Neural progenitor cell (in vitro differentiated cells): Measurements from ENCODE around the gene GPR37L1. TPM values are rescaled to one million over a fixed set of nuclear protein-coding genes. Genes with fewer than 3 reads are reported as not detected.

ENCODE experiments used
- DNase-seq: peaks from one replicate; pipeline ENCODE4 v3.0.0-alpha.2; 2016; ENCODE audit warnings: low spot score
- H2AFZ ChIP-seq: fragments of 200-600 bp; sonication (generic); replicated peaks from 2 replicates; pipeline ENCODE4 v1.6.1; 2016; ENCODE audit warnings: antibody characterized with exemption
- H3F3A ChIP-seq: fragments of 200-600 bp; sonication (generic); 2 replicates; pipeline ENCODE4 v1.6.1; 2016; ENCODE audit warnings: antibody characterized with exemption, low read depth
- H3K27ac ChIP-seq: fragments of 200-600 bp; sonication (generic); 2 replicates; pipeline ENCODE4 v1.5.1; 2016; ENCODE audit warnings: mild to moderate bottlenecking
- H3K27me3 ChIP-seq: fragments of 200-600 bp; sonication (generic); 2 replicates; pipeline ENCODE4 v1.6.1; 2016; ENCODE audit warnings: mild to moderate bottlenecking, moderate library complexity
- H3K36me3 ChIP-seq: fragments of 200-600 bp; sonication (generic); 2 replicates; pipeline ENCODE4 v1.5.1; 2016
- H3K4me1 ChIP-seq: fragments of 200-600 bp; sonication (generic); 2 replicates; pipeline ENCODE4 v1.6.1; 2016; ENCODE audit warnings: mixed run types
- H3K4me2 ChIP-seq: fragments of 200-600 bp; sonication (generic); 2 replicates; pipeline ENCODE4 v1.6.1; 2016
- H3K4me3 ChIP-seq: fragments of 200-600 bp; sonication (generic); 2 replicates; pipeline ENCODE4 v1.5.1; 2016
- H3K79me2 ChIP-seq: fragments of 200-600 bp; sonication (generic); 2 replicates; pipeline ENCODE4 v1.6.1; 2016; ENCODE audit warnings: low read depth
- H3K9ac ChIP-seq: fragments of 200-600 bp; sonication (generic); 2 replicates; pipeline ENCODE4 v1.6.1; 2016
- H3K9me3 ChIP-seq: fragments of 200-600 bp; sonication (generic); 2 replicates; pipeline ENCODE4 v1.5.1; 2016; ENCODE audit warnings: low read depth
- H4K20me1 ChIP-seq: fragments of 200-600 bp; sonication (generic); 2 replicates; pipeline ENCODE4 v1.6.1; 2016; ENCODE audit warnings: low read depth
- H3K27ac Mint-ChIP-seq: 3 replicates; pipeline ENCODE4 v1.8.0; 2021; ENCODE audit warnings: mixed read lengths
- H3K27me3 Mint-ChIP-seq: 2 replicates; pipeline ENCODE4 v1.8.0; 2022; ENCODE audit warnings: low read depth, mild to moderate bottlenecking, inconsistent platforms, moderate library complexity, mixed read lengths; ENCODE audit not compliant: insufficient read depth
- H3K36me3 Mint-ChIP-seq: 3 replicates; pipeline ENCODE4 v1.8.0; 2021; ENCODE audit warnings: mixed read lengths
- H3K4me1 Mint-ChIP-seq: 3 replicates; pipeline ENCODE4 v1.8.0; 2021; ENCODE audit warnings: mixed read lengths
- H3K4me3 Mint-ChIP-seq: 3 replicates; pipeline ENCODE4 v1.8.0; 2021; ENCODE audit warnings: mild to moderate bottlenecking, moderate library complexity, mixed read lengths
- H3K9me3 Mint-ChIP-seq: 3 replicates; pipeline ENCODE4 v1.8.0; 2020; ENCODE audit warnings: mixed read lengths
- EZH2 ChIP-seq: fragments of 200-600 bp; sonication (generic); IDR thresholded peaks from 2 replicates; pipeline ENCODE4 v1.6.1; 2017; ENCODE audit warnings: antibody characterized with exemption, mild to moderate bottlenecking, moderate library complexity
- EZH2phosphoT487 ChIP-seq: fragments of 200-600 bp; sonication (generic); IDR thresholded peaks from 2 replicates; pipeline ENCODE4 v1.6.1; 2017; ENCODE audit warnings: antibody characterized with exemption
- total RNA-seq: library from RNA; depleted of rRNA; stranded (reverse); fragments of >200 nt; gene quantifications from 2 replicates; pipeline ENCODE4 v1.2.3, GENCODE V29; 2015; ENCODE audit warnings: low replicate concordance
- TF ChIP-seq, protein P1 (sequence below): fragments of 200-600 bp; sonication (generic); IDR thresholded peaks from 2 replicates; pipeline ENCODE4 v1.5.1; 2017; ENCODE audit warnings: antibody characterized with exemption, mild to moderate bottlenecking

GPR37L1 gene
- total RNA-seq: 0.06 TPM in 1 of 2 replicates, not detected in the other

- Histone ChIP-seq H2AFZ (peak within 1 kb of the TSS; percentile 52), H3K4me2 (peak within 1 kb of the TSS; percentile 19), H3K27me3 (no peaks in the 10 kb centered on the region), H3K9me3 (no peaks in the 10 kb centered on the region), H3K9ac (no peak within 1 kb of the TSS), H3K27ac (no peak within 1 kb of the TSS), H3K36me3 (no peaks in the 10 kb centered on the region), H4K20me1 (no peaks in the 10 kb centered on the region), H3K4me3 (no peak within 1 kb of the TSS), H3F3A (peaks cover 4% of the 10 kb centered on the region), H3K4me1 (peaks cover 3% of the 10 kb centered on the region), H3K79me2 (no peaks in the 10 kb centered on the region)
- peaks cover 3% of the 10 kb centered on the region for H3K4me1 Mint-ChIP-seq
- peaks cover 12% of the 10 kb centered on the region for H3K27me3 Mint-ChIP-seq
- H3K9me3 Mint-ChIP-seq: no peaks in the 10 kb centered on the region
- peak; percentile 91 for DNase-seq
- H3K27ac Mint-ChIP-seq: no peak within 1 kb of the TSS
- no peak within 1 kb of the TSS for H3K4me3 Mint-ChIP-seq
- no peaks in the 10 kb centered on the region for H3K36me3 Mint-ChIP-seq
- TF ChIP-seq EZH2phosphoT487: no peak
- TF ChIP-seq, protein P1, sequence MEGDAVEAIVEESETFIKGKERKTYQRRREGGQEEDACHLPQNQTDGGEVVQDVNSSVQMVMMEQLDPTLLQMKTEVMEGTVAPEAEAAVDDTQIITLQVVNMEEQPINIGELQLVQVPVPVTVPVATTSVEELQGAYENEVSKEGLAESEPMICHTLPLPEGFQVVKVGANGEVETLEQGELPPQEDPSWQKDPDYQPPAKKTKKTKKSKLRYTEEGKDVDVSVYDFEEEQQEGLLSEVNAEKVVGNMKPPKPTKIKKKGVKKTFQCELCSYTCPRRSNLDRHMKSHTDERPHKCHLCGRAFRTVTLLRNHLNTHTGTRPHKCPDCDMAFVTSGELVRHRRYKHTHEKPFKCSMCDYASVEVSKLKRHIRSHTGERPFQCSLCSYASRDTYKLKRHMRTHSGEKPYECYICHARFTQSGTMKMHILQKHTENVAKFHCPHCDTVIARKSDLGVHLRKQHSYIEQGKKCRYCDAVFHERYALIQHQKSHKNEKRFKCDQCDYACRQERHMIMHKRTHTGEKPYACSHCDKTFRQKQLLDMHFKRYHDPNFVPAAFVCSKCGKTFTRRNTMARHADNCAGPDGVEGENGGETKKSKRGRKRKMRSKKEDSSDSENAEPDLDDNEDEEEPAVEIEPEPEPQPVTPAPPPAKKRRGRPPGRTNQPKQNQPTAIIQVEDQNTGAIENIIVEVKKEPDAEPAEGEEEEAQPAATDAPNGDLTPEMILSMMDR: peak; percentile 71
These were observed at the start of gene GPR37L1 for GRCh38 chr1:202122639-202123335. GPR37L1 (plus strand) TSS chr1:202122917; CDS start chr1:202122964, 47 bp downstream.

DNA sequence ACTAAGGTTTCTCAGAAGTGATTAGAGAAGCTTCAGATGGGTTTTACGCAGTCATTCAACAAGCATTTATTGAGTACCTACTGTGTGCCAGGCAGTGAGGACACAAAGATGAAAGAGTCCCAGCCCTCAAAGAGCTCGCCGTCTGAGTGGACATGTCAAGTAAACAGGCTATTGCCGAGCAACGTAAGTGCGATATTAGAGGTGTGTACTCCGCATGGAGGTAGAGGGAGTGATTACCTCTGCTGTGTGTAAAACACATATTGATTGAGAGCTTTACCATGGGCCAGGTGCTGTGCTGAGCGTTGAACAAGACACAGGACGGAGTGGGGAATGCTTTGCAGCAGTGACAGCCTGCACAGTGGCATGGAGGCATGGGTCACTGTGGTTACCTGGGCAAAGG, 49.5 kb upstream of the GPR37L1 start:
- no peak overlapping the region for H3K27ac ChIP-seq
- TF ChIP-seq, protein P1: no peak
- TF ChIP-seq EZH2phosphoT487: no peak
- no peak for TF ChIP-seq EZH2
- Mint-ChIP-seq H3K27me3 (peaks cover 4% of the 10 kb centered on the region), H3K4me3 (no peak overlapping the region), H3K36me3 (no peaks in the 10 kb centered on the region), H3K27ac (no peak overlapping the region), H3K4me1 (peaks cover 15% of the 10 kb centered on the region), H3K9me3 (no peaks in the 10 kb centered on the region)
- H3F3A ChIP-seq: peaks cover 10% of the 10 kb centered on the region
- no peak overlapping the region for H3K9ac ChIP-seq
- H3K9me3 ChIP-seq: no peaks in the 10 kb centered on the region
- H3K79me2 ChIP-seq: no peaks in the 10 kb centered on the region
- H3K36me3 ChIP-seq: no peaks in the 10 kb centered on the region
- H4K20me1 ChIP-seq: no peaks in the 10 kb centered on the region
- H3K27me3 ChIP-seq: no peaks in the 10 kb centered on the region
- no peak overlapping the region for H3K4me3 ChIP-seq
- H2AFZ ChIP-seq: no peak overlapping the region
- H3K4me2 ChIP-seq: no peak overlapping the region
- no peaks in the 10 kb centered on the region for H3K4me1 ChIP-seq
- no peak for DNase-seq

GRCh38 chr1:202074985-202075384, 47.7 kb upstream of the GPR37L1 start:
- no peak overlapping the region for H2AFZ ChIP-seq
- H3K4me1 Mint-ChIP-seq: peaks cover 10% of the 10 kb centered on the region
- no peaks in the 10 kb centered on the region for H3K27me3 ChIP-seq
- TF ChIP-seq EZH2phosphoT487: no peak
- TF ChIP-seq EZH2: no peak
- TF ChIP-seq, protein P1: no peak
- peaks cover 4% of the 10 kb centered on the region for H3K27me3 Mint-ChIP-seq
- H4K20me1 ChIP-seq: no peaks in the 10 kb centered on the region
- H3K27ac Mint-ChIP-seq: no peak overlapping the region
- no peak for DNase-seq
- H3F3A ChIP-seq: no peaks in the 10 kb centered on the region
- no peak overlapping the region for H3K4me3 ChIP-seq
- no peak overlapping the region for H3K9ac ChIP-seq
- no peaks in the 10 kb centered on the region for H3K9me3 Mint-ChIP-seq
- H3K27ac ChIP-seq: no peak overlapping the region
- no peaks in the 10 kb centered on the region for H3K79me2 ChIP-seq
- H3K4me2 ChIP-seq: no peak overlapping the region
- no peaks in the 10 kb centered on the region for H3K36me3 ChIP-seq
- H3K4me3 Mint-ChIP-seq: no peak overlapping the region
- H3K4me1 ChIP-seq: no peaks in the 10 kb centered on the region
- H3K9me3 ChIP-seq: no peaks in the 10 kb centered on the region
- H3K36me3 Mint-ChIP-seq: no peaks in the 10 kb centered on the region
